Psoas muscle (tissue), 8 donors: Measurements from ENCODE around the gene CCL14. TPM values are rescaled to one million over a fixed set of nuclear protein-coding genes. Genes with fewer than 3 reads are reported as not detected.

ENCODE experiments used
- ATAC-seq, 4 donors: fragments of 200-7000 bp; cut with Tn5 transposase; one replicate each; pipeline ENCODE4 v1.9.1; 2020; ENCODE audit warnings: moderate library complexity in 3 of 4, mild to moderate bottlenecking in 2 of 4
- DNase-seq, 2 donors: peaks; one replicate each; pipeline ENCODE4 v3.0.0-alpha.2; 2020
- H3K27ac ChIP-seq: fragments of 200-600 bp; one replicate; pipeline ENCODE4 v1.8.0; 2022
- H3K27me3 ChIP-seq, 3 donors: fragments of 200-600 bp in 1 of 3; one replicate each; pipeline versions ENCODE4 v1.6.1 to v1.8.0; 2013 to 2022; ENCODE audit warnings: low read length in 2 of 3, mild to moderate bottlenecking in 2 of 3, moderate library complexity in 1 of 3; ENCODE audit not compliant: insufficient read depth in 3 of 3
- H3K36me3 ChIP-seq, 2 donors: fragments of 200-600 bp in 1 of 2; one replicate each; pipeline versions ENCODE4 v1.6.1 to v1.8.0; 2013 to 2022; ENCODE audit warnings: low read depth in 1 of 2, mild to moderate bottlenecking in 1 of 2, moderate library complexity in 1 of 2; ENCODE audit not compliant: insufficient read depth in 1 of 2
- H3K4me1 ChIP-seq: fragments of 200-600 bp; one replicate; pipeline ENCODE4 v1.8.0; 2022
- H3K4me3 ChIP-seq: fragments of 200-600 bp; one replicate; pipeline ENCODE4 v1.8.0; 2022; ENCODE audit warnings: mild to moderate bottlenecking
- H3K9me3 ChIP-seq: fragments of 200-600 bp; one replicate; pipeline ENCODE4 v1.8.0; 2022
- CTCF ChIP-seq: fragments of 200-600 bp; IDR thresholded peaks from one replicate; pipeline ENCODE4 v1.8.0; 2022; ENCODE audit warnings: antibody characterized with exemption
- WGBS, 3 donors: extraction: QIAGEN DNeasy Blood & Tissue Kit; methylation state at CpG; one replicate each; pipeline versions ENCODE4 v1.1.6 to v1.1.7; 2013; 5-methylcytosine and 5-hydroxymethylcytosine counted together
- intact Hi-C, 2 donors: fragments of 100-400 bp; cut with DNase I; formaldehyde crosslinking; loops; one replicate each; pipeline versions ENCODE4 v1.11.0 to v1.14.2; 2022
- polyA plus RNA-seq, 3 donors: library from polyadenylated mRNA; stranded (reverse); fragments of 200-250 nt; gene quantifications; one replicate each; pipeline ENCODE4 v1.2.3, GENCODE V29; 2013
- total RNA-seq, 4 donors: library from RNA; stranded (reverse); fragmentation: NEBNext Ultra II Directional in 2 of 4; extraction: Animal tissue kit (Norgen Biotek cat#: 25700) in 2 of 4; gene quantifications; one replicate each; pipeline versions ENCODE4 v1.2.1 to v1.2.4, GENCODE V29; 2021 to 2023
- donor health status: healthy with polysubstance abuse.
- donor health status: DM: no; HTN: no; CAD: no; lungs with moderate emphysema.
- donor health status: Bipolar disorder and iron deficiency.
- donor health status: healthy.
- donor health status: DM: yes; HTN: yes; CAD: no.
- donor health status: DM: no; HTN: no; CAD: no.
- donor health status: DM: no; HTN: no; CAD: no.
- donor health status: DM: yes; HTN: yes; CAD: no.

The CCL14 gene
- total and polyA plus RNA-seq, 7 donors: 4.2 to 42.2 (median 12.7) TPM

- intact Hi-C loops: loop anchor here (5.0 kb wide), 3 partner anchors 100 to 510 kb away; no protein-coding TSS in a partner anchor
- WGBS, 3 donors: 75 to 89% (median 78%) methylated on average over 1 of the region's 1 CpG
- no peak for DNase-seq
- Histone ChIP-seq H3K27me3 (no peaks in the 10 kb centered on the region), H3K27ac (no peak overlapping the region), H3K4me1 (no peaks in the 10 kb centered on the region), H3K36me3 (no peaks in the 10 kb centered on the region), H3K9me3 (no peaks in the 10 kb centered on the region), H3K4me3 (no peak overlapping the region)
- TF ChIP-seq CTCF: no peak
- no peak for ATAC-seq
Measured at GRCh38 chr17:35972066-35972465, 14.5 kb downstream of the CCL14 start.

GRCh38 chr17:35969558-35970380 lies 16.8 kb downstream of the CCL14 start:
- peak; percentile 47 to 61 for DNase-seq
- Histone ChIP-seq H3K9me3 (no peaks in the 10 kb centered on the region), H3K4me3 (no peak overlapping the region), H3K27ac (no peak overlapping the region), H3K4me1 (no peaks in the 10 kb centered on the region), H3K27me3 (no peaks in the 10 kb centered on the region), H3K36me3 (no peaks in the 10 kb centered on the region)
- peak; percentile 42 to 80 (median 54) for ATAC-seq
- WGBS, 3 donors: 36 to 39% (median 38%) methylated on average over 8 of the region's 8 CpGs
- intact Hi-C loops: loop anchor here (2.0 to 5.0 kb wide), 4 partner anchors 103 to 515 kb away; no protein-coding TSS in a partner anchor
- peak; percentile 83 for TF ChIP-seq CTCF

GRCh38 chr17:35968520-35969054 lies 17.9 kb downstream of the CCL14 start:
- no peaks in the 10 kb centered on the region for H3K36me3 ChIP-seq
- H3K9me3 ChIP-seq: no peaks in the 10 kb centered on the region
- 83 to 85% (median 83%) methylated on average over 10 of the region's 10 CpGs for WGBS, 3 donors
- no peak overlapping the region for H3K4me3 ChIP-seq
- H3K27me3 ChIP-seq: no peaks in the 10 kb centered on the region
- DNase-seq (no peak), ATAC-seq (no peak)
- TF ChIP-seq CTCF: no peak
- H3K4me1 ChIP-seq: no peaks in the 10 kb centered on the region
- H3K27ac ChIP-seq: no peak overlapping the region
- intact Hi-C loops: loop anchor here in 1 of 2 donors (2.0 kb wide), 1 partner anchor 516 kb away; no protein-coding TSS in a partner anchor

GRCh38 chr17:35965272-35965671 lies 21.3 kb downstream of the CCL14 start:
- Histone ChIP-seq H3K27me3 (peaks cover 0 to 4% (median 0%) of the 10 kb centered on the region in 3 donors), H3K4me3 (no peak overlapping the region), H3K27ac (no peak overlapping the region), H3K4me1 (no peaks in the 10 kb centered on the region), H3K36me3 (no peaks in the 10 kb centered on the region), H3K9me3 (no peaks in the 10 kb centered on the region)
- DNase-seq (no peak), ATAC-seq (no peak)
- intact Hi-C loops: no loop called here
- no peak for TF ChIP-seq CTCF
- 90 to 91% (median 90%) methylated on average over 7 of the region's 7 CpGs for WGBS, 3 donors
